Trophoblast cell (in vitro differentiated cells and primary cell): ENCODE data around the gene RGCC.
"Not testable (repeated sequence)": the region's sequence is repeated elsewhere in the genome, so short reads cannot be mapped to it uniquely, and the experiment has no call there.

Experiments used
- DNase-seq, 2 donors: peaks; one replicate each; pipeline ENCODE4 v3.0.0-alpha.2; 2016
- H2AFZ ChIP-seq: 2 replicates; pipeline ENCODE4 v1.6.1; 2013; ENCODE audit warnings: low read length, moderate library complexity, mild to moderate bottlenecking; ENCODE audit not compliant: insufficient read depth, poor library complexity
- H2AK5ac ChIP-seq: 2 replicates; pipeline ENCODE4 v1.6.1; 2013; ENCODE audit warnings: mild to moderate bottlenecking, low read length
- H2BK120ac ChIP-seq: 2 replicates; pipeline ENCODE4 v1.6.1; 2013; ENCODE audit warnings: low read length, mild to moderate bottlenecking, moderate library complexity; ENCODE audit not compliant: insufficient read depth, poor library complexity
- H2BK12ac ChIP-seq: 2 replicates; pipeline ENCODE4 v1.6.1; 2013; ENCODE audit warnings: mild to moderate bottlenecking, low read length, moderate library complexity
- H2BK5ac ChIP-seq: 2 replicates; pipeline ENCODE4 v1.6.1; 2013; ENCODE audit warnings: low read length, low read depth, moderate library complexity, mild to moderate bottlenecking; ENCODE audit not compliant: poor library complexity
- H3K14ac ChIP-seq: 2 replicates; pipeline ENCODE4 v1.6.1; 2013; ENCODE audit warnings: mild to moderate bottlenecking, low read length
- H3K18ac ChIP-seq: 2 replicates; pipeline ENCODE4 v1.6.1; 2013; ENCODE audit warnings: mild to moderate bottlenecking, low read length
- H3K23ac ChIP-seq: 2 replicates; pipeline ENCODE4 v1.6.1; 2013; ENCODE audit warnings: low read length
- H3K27ac ChIP-seq: 2 replicates; pipeline ENCODE4 v1.5.1; 2013; ENCODE audit warnings: low read depth, mild to moderate bottlenecking, inconsistent platforms, low read length, moderate library complexity
- H3K27me3 ChIP-seq: 2 replicates; pipeline ENCODE4 v1.6.1; 2013; ENCODE audit warnings: inconsistent platforms, mild to moderate bottlenecking, low read length, moderate library complexity; ENCODE audit not compliant: insufficient read depth
- H3K36me3 ChIP-seq, 2 experiments: 1 replicate in 1 of 2; 2 replicates in 1 of 2; pipeline ENCODE4 v1.6.1; 2013; ENCODE audit warnings: low read length in 2 of 2, mild to moderate bottlenecking in 2 of 2, moderate library complexity in 1 of 2; ENCODE audit not compliant: insufficient read depth in 2 of 2, control insufficient read depth in 1 of 2
- H3K4ac ChIP-seq: 2 replicates; pipeline ENCODE4 v1.6.1; 2013; ENCODE audit warnings: low read depth, mild to moderate bottlenecking, low read length, moderate library complexity
- H3K4me1 ChIP-seq, 2 experiments: 1 replicate in 1 of 2; 2 replicates in 1 of 2; pipeline ENCODE4 v1.6.1; 2013; ENCODE audit warnings: low read length in 2 of 2, mild to moderate bottlenecking in 2 of 2, moderate library complexity in 1 of 2; ENCODE audit not compliant: insufficient read depth in 2 of 2, control insufficient read depth in 1 of 2
- H3K4me2 ChIP-seq: 2 replicates; pipeline ENCODE4 v1.6.1; 2013; ENCODE audit warnings: inconsistent platforms, mild to moderate bottlenecking, low read length, moderate library complexity
- H3K4me3 ChIP-seq: 2 replicates; pipeline ENCODE4 v1.5.1; 2013; ENCODE audit warnings: mild to moderate bottlenecking, low read depth, low read length, inconsistent platforms
- H3K79me1 ChIP-seq: one replicate; pipeline ENCODE4 v1.6.1; 2013; ENCODE audit warnings: low read length
- H3K79me2 ChIP-seq: 2 replicates; pipeline ENCODE4 v1.6.1; 2013; ENCODE audit warnings: low read length, mild to moderate bottlenecking; ENCODE audit not compliant: control insufficient read depth, insufficient read depth, poor library complexity
- H3K9ac ChIP-seq: 2 replicates; pipeline ENCODE4 v1.6.1; 2013; ENCODE audit warnings: mild to moderate bottlenecking, low read length
- H3K9me3 ChIP-seq: 2 replicates; pipeline ENCODE4 v1.6.1; 2013; ENCODE audit warnings: low read depth, mild to moderate bottlenecking, control low read depth, inconsistent platforms, low read length; ENCODE audit not compliant: insufficient read depth
- H4K12ac ChIP-seq: 2 replicates; pipeline ENCODE4 v1.6.1; 2013; ENCODE audit warnings: low read depth, mild to moderate bottlenecking, low read length, moderate library complexity
- H4K8ac ChIP-seq: 2 replicates; pipeline ENCODE4 v1.6.1; 2013; ENCODE audit warnings: low read depth, mild to moderate bottlenecking, low read length, moderate library complexity
- H4K91ac ChIP-seq: one replicate; pipeline ENCODE4 v1.6.1; 2013; ENCODE audit warnings: low read depth, mild to moderate bottlenecking, low read length, moderate library complexity
- WGBS: extraction: QIAGEN DNeasy Blood & Tissue Kit; methylation state at CpG from one replicate; pipeline ENCODE4 v1.1.7; 2013; ENCODE audit warnings: missing lambda C conversion rate; ENCODE audit not compliant: insufficient read length, insufficient coverage; ENCODE audit errors: extremely low coverage; 5-methylcytosine and 5-hydroxymethylcytosine counted together

The RGCC gene

GRCh38 chr13:41421330-41421729, 36.0 kb upstream of the RGCC start:
- not testable (repeated sequence) for H3K27me3 ChIP-seq, H3K4me2 ChIP-seq, H3K27ac ChIP-seq, H3K4me1 ChIP-seq, H3K4me3 ChIP-seq, H3K79me2 ChIP-seq, H3K9ac ChIP-seq, H3K79me1 ChIP-seq, H2BK12ac ChIP-seq, H3K4ac ChIP-seq, H4K91ac ChIP-seq, H3K36me3 ChIP-seq, H3K18ac ChIP-seq, H4K12ac ChIP-seq, H2AFZ ChIP-seq, H2BK5ac ChIP-seq, H3K14ac ChIP-seq, H4K8ac ChIP-seq, H3K9me3 ChIP-seq, DNase-seq, H2BK120ac ChIP-seq, H3K23ac ChIP-seq, H2AK5ac ChIP-seq
- no CpG with 5 or more reads among the region's 6 CpGs for WGBS

- WGBS, result no CpG with 5 or more reads among the region's 7 CpGs
- not testable (repeated sequence) for DNase-seq, H3K23ac ChIP-seq
Measured at GRCh38 chr13:41421983-41422382, 35.4 kb upstream of the RGCC start.

GRCh38 chr13:41423259-41423658, 34.1 kb upstream of the RGCC start:
- not testable (repeated sequence) for H3K27ac ChIP-seq, H3K4me1 ChIP-seq, H4K12ac ChIP-seq, H3K4me3 ChIP-seq, H3K4me2 ChIP-seq, H3K23ac ChIP-seq, H2AK5ac ChIP-seq, H3K18ac ChIP-seq, H3K4ac ChIP-seq, H2BK5ac ChIP-seq, H3K14ac ChIP-seq, H2BK12ac ChIP-seq, H3K36me3 ChIP-seq, H3K79me1 ChIP-seq, H2AFZ ChIP-seq, H2BK120ac ChIP-seq, H3K9me3 ChIP-seq, DNase-seq, H4K8ac ChIP-seq, H3K79me2 ChIP-seq, H3K27me3 ChIP-seq, H3K9ac ChIP-seq, H4K91ac ChIP-seq
- no CpG with 5 or more reads among the region's 13 CpGs for WGBS

More at GRCh38 chr13:41421983-41422382, 35.4 kb upstream of the RGCC start:
- H3K4me3 ChIP-seq, H4K12ac ChIP-seq, H3K79me1 ChIP-seq, H2AK5ac ChIP-seq, H3K36me3 ChIP-seq, H3K79me2 ChIP-seq, H3K9ac ChIP-seq, H3K4me1 ChIP-seq, H3K4ac ChIP-seq, H4K8ac ChIP-seq, H2BK12ac ChIP-seq, H3K14ac ChIP-seq, H3K9me3 ChIP-seq, H4K91ac ChIP-seq, H2BK5ac ChIP-seq, H3K27ac ChIP-seq, H3K4me2 ChIP-seq, H2AFZ ChIP-seq, H3K27me3 ChIP-seq, H2BK120ac ChIP-seq, H3K18ac ChIP-seq: not testable (repeated sequence)

GRCh38 chr13:41424675-41425074, 32.7 kb upstream of the RGCC start:
- H3K14ac ChIP-seq, H3K4me2 ChIP-seq, H3K9ac ChIP-seq, H2BK12ac ChIP-seq, H3K23ac ChIP-seq, H3K79me2 ChIP-seq, H2AK5ac ChIP-seq, H3K18ac ChIP-seq, H2BK5ac ChIP-seq, DNase-seq, H4K91ac ChIP-seq, H3K27ac ChIP-seq, H3K27me3 ChIP-seq, H3K36me3 ChIP-seq, H3K9me3 ChIP-seq, H3K4me3 ChIP-seq, H2BK120ac ChIP-seq, H2AFZ ChIP-seq, H3K4me1 ChIP-seq, H3K4ac ChIP-seq, H3K79me1 ChIP-seq, H4K12ac ChIP-seq, H4K8ac ChIP-seq: not testable (repeated sequence)
- no CpG with 5 or more reads among the region's 6 CpGs for WGBS
